Endometrium (tissue), 2 donors: ENCODE results near the gene PCLO.
"Not testable (repeated sequence)": the region's sequence is repeated elsewhere in the genome, so short reads cannot be mapped to it uniquely, and the experiment has no call there.

Source experiments
- FAIRE-seq: peaks from 2 replicates; lab custom pipeline; 2012; peaks lifted over from hg19 to GRCh38; lab: Jason Lieb, UNC
- donor health status: control.
- donor health status: control.

The PCLO gene

GRCh38 chr7:83038787-83039186 lies 123.9 kb downstream of the PCLO start:
- FAIRE-seq = no peak

- FAIRE-seq = no peak
These were observed 125.8 kb downstream of the PCLO start for GRCh38 chr7:83036721-83037380.

- FAIRE-seq = no peak
These were observed 126.6 kb downstream of the PCLO start for GRCh38 chr7:83036130-83036529.

- no peak for FAIRE-seq
These were observed 130.5 kb downstream of the PCLO start for GRCh38 chr7:83032195-83032594.

GRCh38 chr7:83023817-83024665 lies 138.6 kb downstream of the PCLO start:
- not testable (repeated sequence) for FAIRE-seq

GRCh38 chr7:83021032-83021431 lies 141.7 kb downstream of the PCLO start:
- no peak for FAIRE-seq

GRCh38 chr7:83020161-83020560 lies 142.5 kb downstream of the PCLO start:
- FAIRE-seq = no peak

GRCh38 chr7:83015916-83016315 lies 146.8 kb downstream of the PCLO start:
- FAIRE-seq = no peak

- FAIRE-seq = no peak
These were observed 148.1 kb downstream of the PCLO start for GRCh38 chr7:83014546-83014945.

- peak; percentile 66 for FAIRE-seq
These were observed 150.7 kb downstream of the PCLO start for GRCh38 chr7:83011954-83012353.

GRCh38 chr7:83005410-83005809 lies 157.3 kb downstream of the PCLO start:
- FAIRE-seq = no peak

- FAIRE-seq = no peak
These were observed 161.2 kb downstream of the PCLO start for GRCh38 chr7:83001362-83002040.

- no peak for FAIRE-seq
These were observed 164.2 kb downstream of the PCLO start for GRCh38 chr7:82998436-82998835.

- FAIRE-seq = no peak
These were observed 177.4 kb downstream of the PCLO start for GRCh38 chr7:82985144-82985802.

GRCh38 chr7:82980130-82980788 lies 182.4 kb downstream of the PCLO start:
- no peak for FAIRE-seq

GRCh38 chr7:82975811-82976468 lies 186.7 kb downstream of the PCLO start:
- no peak for FAIRE-seq

- FAIRE-seq = no peak
These were observed 190.5 kb downstream of the PCLO start for GRCh38 chr7:82972135-82972534.

GRCh38 chr7:82965088-82966036 lies 197.3 kb downstream of the PCLO start:
- FAIRE-seq = peak; percentile 21

- no peak for FAIRE-seq
These were observed 198.4 kb downstream of the PCLO start for GRCh38 chr7:82964150-82964882.
